ENCODE data around the gene PRKG1.

PRKG1 gene

DNA sequence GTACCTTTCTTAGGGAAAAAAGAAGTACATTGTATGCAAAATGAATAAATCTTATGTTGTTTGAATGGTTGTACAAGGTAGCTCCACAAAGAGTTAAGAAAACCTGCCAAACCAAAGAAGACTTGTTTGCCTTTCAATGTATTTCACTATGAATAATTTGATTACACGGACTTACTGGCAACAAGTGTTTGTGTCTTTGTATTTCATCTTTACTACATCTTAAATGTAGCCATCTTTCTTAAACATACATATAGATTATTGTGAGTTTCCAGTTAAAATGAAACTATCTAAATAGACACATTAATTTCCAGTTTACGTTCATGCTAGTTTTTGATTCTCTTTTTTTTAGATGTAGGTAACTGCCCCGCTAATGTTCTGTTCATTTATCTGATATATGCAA, 2.8 kb downstream of the PRKG1 start:
- DNase-seq, result no peak

DNA sequence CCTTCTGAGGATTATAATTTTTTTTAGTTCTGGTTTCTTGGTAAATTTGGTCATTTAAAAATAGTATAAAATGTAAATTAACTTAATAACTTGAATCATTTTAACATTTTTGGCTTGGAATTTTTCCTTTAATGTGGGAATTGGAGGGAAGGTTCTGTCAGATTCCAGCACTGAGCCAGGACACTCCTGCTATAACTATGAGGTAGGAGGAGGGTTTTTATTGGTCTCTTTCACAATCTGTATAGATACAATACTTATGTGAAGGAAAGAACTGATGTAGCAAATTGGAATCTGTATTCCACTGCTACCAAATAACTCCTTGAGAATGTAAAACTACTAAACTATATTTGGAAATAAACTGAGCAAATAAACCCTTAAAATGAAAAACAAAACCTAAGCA, 3.2 kb downstream of the PRKG1 start:
- DNase-seq, result no peak

DNA sequence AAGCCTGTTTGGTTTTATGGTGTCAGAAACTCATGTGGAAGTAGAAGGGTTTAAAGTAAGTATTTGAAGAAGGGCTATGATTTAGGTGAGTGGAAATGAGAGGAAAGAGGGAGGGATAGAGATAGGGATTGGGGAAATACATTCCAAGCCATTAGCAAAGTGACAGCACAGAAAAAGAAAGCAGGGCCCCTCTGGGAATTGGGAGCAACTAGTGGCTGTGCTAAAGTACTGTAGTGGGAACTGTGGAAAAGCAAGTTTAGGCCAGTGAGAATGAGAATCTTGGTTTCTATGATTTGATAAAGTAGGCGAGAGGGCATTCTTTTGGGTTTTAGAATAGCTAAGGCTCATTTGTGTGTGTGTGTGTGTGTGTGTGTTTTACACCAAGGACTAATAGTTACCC, 5.0 kb downstream of the PRKG1 start:
- DNase-seq, result no peak

DNA sequence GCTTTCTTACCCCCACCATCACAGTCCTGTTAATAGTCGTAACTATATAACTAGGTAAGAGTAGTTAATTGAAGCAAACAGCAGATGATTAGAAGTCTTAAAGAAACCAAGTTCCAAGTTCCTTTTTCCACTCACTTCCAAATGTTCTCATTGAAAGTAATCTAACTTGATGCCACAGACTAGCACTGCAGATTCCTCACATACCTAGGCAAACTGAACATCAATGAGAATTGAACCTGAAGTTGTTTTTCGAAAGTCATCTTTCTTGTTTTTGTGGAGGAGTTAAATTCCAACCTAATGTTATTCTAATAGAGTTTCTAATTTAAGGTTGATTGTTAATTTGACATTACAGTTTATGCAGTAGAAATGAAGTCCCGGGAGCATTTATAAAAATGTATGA, 5.5 kb downstream of the PRKG1 start:
- DNase-seq, result no peak

DNA sequence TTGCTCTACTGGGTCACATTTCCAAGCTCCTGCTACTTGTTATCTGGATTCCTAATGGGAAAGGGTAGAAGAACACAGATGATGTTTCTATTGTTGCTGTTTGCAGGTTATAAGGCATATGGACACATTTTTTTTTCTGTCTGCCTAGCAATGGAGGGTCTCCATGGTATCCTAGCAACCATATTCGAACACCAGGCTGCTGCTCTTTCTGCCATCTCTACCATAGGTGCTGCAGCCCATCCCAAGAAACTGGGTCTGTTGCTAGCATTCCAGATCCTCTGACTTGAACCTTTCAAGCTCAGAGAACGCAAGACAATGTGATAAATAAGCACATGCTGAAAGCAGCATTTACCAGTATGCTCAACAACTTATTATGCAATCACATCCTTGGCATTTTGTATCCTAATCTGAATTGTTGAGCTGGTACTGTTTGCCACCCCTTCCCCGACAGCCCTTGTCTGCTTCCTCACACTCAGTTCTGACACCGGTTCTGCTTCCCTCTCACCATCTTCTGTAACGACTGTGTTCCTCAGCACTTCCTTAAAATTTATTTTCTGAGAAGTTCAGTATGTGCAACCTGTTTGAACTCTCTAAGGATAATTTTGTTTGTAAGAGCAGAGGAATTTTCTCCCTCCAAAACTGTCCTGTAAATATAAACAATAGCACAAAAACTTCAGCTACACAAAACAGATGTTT, 6.2 kb downstream of the PRKG1 start:
- DNase-seq, result no peak

DNA sequence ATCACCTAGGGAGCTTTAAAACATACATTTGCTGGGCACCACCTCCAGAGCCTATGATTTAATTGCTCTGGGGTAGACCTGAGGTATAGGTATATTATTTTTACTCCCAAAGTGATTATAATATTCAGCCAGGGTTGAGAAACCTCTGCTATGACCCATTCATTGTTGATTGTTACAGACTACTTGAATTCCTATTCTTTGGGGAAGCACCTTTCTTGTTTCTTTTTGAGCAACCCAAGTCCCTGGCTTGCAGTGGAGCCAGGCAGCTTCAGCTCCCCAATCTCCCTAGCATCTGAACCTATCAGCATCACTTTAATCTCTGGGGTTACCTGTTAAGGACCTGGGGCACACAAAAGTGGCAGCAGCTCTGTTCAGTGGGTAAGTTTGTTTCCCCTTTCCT, 8.6 kb downstream of the PRKG1 start:
- no peak for DNase-seq

DNA sequence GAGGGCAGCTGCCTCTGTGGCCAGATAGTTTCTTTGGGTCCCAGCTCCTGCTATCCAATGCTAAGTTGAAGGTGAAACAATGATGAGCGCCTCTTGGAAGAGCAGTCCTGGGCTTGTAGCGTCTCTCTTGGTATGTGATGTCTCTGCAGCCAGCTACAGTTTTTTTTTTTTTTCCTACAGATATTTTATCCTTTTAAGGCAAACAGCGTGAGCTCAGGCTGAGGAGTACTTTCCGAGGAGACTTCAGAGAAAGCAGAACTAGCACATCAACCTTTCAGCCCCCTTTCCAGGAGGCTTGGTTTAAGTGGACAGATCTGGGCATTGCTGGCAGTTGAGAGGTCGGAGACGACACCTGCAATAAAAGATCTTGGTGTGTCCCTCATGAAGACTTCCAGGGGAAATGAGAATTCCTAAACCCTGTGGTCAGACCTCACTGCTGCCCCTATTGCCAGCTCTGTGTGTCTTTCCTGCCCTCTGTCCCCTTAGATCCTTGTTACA, 9.1 kb downstream of the PRKG1 start:
- no peak for DNase-seq

DNA sequence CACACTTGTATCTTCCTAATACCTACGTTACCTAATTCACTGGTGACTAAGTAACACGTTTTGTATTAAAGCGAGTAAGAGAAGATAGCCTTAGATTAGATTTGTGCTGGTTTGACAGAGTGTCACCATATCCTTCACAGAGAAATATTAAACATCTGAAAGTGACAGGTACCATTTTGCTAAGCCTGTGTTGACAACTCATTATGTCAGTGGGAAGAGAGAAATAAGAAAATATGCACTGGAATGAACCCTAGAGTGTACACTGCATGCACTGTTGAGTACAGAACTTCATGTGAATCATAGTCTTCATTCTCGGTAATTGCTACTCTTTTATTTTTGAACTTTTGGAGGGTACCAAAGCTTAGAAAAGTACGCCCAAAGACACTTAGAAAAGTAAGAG, 10.9 kb downstream of the PRKG1 start:
- DNase-seq, result no peak

DNA sequence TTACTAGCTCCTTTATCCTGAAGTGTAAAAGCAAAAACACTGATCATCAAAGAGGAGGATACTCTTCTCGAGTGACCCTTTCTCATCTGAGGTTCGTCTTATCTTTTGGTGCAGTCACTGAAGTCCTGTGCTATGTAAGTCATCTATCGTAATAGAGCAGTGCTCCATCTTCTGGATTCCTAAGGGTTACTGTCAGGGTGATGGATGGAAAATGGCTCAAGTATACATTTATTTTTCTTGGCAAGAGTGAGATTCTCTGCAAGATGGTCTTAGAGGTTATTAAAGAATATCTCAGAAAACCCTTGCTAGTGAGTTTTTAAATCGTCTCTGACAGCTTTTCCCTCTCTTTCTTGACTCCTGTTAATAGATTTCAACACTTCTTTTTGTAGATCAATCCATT, 12.4 kb downstream of the PRKG1 start:
- no peak for DNase-seq

DNA sequence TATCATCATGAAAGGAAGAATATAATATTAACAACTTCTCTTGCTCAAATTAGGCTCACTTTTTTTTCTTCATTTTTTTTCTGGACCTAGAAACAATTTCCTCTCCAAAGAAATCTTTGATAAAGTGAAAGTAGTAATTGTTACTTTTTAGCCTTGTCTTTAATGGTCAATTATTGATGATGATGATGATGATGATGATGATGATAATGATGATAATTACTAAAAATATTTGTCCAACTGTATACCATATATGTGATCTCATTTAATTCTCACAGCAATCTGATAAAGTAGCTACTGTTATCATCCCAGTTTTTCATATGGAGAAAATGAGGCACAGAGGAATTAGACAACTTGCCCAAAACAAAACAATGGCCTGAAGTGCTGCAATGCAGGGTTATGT, 12.8 kb downstream of the PRKG1 start:
- DNase-seq, result no peak

DNA sequence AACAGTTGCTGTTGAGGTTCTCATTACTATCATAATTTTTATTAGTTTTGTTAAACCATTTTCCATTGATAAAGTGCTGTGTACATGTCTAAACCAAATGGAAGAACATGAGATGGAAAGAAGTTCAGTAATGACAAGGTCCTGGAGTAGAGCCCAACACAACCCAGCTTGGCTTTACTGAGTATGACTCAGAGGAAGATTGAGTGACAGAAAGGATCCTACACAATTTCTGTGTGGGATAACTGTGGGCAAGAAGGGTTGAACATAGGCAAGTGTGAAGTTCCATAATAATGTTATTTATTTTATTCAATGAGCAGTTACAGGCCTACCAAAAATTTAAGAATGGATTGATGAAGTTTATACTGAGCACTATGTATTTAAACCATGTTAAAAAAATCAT, 15.9 kb downstream of the PRKG1 start:
- DNase-seq, result no peak

DNA sequence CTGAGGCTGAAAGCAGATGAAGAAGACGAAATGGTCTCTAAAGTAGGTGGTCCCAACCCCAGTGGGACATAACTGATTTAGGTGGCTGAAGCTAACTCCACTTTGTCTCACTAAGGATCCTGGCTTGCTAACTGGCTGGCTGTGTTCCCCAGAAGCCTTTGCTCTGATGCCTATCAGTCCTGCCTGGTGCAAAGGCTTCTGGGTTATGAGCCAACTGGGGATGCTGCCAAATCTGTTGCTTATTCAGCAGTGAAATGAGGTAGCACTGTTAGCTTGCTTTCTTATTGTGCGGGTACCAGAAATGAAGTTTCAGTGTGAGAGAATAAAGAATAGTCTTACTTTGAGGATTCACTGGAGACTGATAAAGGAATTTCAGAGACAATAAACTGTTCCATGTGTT, 18.1 kb downstream of the PRKG1 start:
- DNase-seq, result no peak

DNA sequence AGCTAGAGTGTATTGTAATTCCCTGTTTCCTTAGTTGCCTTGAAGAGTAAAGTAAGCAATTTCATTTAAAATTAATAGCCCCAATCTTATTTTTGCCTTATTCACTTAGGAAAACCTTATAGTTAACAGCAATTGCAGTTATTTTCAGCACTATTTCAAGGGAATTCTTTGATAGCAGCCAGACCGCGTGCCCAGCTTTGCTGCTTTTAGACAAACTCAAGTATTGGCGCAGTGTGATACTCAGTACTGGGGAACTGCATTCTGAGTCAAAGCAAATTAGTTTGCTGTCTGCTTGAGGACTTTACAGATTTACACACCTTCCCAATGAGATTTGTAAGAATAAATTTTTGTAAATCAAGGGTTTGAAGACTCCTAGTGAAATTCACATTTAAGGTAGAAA, 21.2 kb downstream of the PRKG1 start:
- no peak for DNase-seq

DNA sequence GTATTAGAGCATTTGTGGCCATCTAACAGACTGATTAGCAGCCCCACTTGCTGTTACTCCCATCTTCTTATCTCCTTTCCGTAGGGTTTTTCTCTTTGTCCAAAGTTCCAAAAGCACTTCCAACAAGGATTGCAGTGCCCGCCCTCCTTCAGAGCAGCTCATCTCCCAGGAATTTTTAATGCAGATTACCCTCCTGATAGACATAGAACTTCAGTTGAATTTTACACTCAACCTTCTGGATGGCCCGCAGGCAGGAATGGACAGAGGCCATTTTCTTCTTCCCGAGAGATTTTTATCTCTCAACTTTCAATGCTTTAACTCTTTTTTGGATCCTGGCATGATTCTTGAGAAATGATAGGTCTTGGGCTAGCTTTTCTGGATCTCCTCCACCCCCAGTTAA, 23.3 kb downstream of the PRKG1 start:
- no peak for DNase-seq

DNA sequence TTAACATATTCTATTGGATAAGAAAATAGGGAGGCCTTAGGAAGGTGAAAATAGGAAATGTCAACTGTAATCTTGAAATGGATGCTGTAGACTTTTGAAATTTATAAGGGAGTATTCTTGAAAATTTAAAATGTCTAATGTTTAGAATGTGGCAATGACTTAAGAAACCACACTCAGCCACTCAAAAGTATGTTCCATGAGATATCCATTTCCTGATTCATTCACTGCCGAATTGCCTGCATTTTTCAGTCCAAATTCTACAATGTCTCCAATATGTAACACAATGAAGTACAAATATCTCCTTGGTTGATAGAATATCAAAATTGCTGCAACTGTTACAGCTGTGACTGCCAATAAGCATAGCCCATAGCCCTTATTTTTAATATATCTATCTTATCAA, 25.9 kb downstream of the PRKG1 start:
- no peak for DNase-seq

DNA sequence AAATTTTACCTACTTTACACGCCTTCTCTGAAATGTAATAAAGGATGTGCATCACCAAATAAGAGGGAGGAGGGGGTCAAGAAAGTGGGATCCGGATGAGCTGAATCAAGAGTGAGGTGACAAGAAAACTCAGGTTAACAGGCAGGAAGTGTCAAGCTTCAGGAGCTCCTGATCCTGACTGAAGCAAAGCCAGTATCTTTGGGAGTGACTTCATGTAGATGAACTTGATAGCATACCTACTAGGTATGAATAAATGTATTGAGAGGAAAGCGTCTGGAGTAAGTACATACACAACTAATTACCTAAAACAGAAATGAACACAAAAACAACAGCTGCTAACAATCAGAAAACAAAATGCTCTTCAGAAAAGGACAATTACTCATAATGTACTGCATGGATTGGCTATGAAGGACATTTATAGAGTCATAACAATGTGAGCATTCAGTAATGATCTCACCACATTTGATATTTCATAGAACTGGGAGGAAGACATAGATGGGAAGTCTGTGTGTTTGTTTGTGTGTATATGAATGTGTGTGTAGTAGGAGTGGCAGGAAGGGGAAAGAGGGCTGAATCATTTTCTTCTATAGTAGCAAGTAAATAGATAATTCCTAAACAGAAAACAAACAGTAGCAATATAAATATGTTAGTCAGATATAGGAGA, 29.4 kb downstream of the PRKG1 start:
- no peak for DNase-seq

DNA sequence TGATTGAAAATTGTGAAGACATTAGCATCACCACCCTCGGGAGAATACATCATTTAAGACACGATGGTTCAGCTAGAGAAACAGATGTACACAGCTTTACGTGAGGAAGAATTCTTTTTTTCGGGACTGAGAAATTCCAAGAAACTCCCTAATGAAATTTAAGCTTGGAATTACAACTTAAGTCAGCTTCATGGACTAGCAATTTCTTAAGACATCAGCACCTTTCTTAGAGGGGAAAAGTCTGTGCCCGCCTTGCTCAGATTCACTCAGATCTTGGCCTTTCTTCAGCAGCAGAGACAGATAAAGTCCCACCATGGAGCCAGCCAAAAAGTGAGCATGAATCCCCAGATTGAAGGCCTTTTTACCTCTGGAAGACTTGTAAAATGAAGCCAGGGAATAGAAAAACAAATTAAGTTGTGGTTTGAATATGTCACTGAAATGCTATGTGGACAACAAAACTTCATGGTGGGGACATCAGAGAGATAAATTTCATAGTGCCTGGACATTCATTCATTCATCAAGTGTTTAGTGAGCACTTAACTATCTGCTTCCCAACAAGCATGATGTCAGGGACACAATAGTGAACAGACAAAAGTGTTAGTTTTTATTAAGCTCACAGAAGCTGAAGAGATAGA, 32.1 kb downstream of the PRKG1 start:
- DNase-seq, result no peak

DNA sequence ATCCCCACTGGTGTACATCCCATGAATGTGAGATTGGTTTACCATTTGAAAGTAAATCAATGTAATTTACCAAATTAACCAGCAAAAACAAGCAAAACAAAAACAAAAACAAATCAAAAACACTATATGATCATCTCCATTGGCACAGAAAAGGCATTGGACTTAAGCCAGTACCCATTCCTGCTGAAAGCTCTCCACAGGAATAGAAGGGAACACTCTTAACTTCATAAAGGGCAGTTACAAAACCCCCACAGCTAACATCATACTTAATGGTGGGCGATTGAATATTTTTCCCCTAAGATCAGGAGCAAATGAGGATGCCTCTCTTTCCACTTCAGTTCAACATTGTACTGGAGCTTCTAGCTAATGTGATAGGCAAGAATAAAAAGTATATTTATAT, 34.1 kb downstream of the PRKG1 start:
- no peak for DNase-seq

DNA sequence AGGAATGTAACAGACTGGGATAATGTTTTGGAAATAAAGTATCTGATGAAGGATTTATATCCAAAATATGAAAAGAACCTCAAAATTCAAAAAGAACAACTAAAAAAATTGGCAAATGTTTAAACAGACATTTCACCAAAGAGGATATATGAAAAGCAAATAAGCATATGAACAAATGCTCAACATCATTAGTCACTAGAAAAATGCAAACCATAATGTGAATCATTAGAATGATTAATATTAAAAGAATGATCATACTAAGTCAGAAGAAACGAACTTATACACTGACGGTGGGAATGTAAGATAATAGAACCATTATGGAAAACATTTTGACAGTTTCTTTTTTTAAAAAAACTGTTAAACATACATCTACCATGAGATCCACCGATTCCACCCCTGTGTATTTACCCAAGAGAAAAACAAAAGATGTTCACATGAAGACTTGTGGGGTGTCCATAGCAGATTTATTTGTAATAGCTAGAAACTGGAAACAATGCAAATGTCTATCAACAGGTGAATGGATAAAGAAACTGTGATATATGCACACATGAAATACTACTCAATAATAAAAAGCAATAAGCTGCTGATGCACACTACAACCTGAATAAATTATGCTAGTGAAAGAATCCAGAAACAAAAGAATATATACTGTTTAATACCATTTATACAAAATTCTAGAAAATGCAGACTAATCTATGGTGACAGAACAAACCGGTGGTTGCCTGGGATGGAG, 35.7 kb downstream of the PRKG1 start:
- DNase-seq, result no peak

DNA sequence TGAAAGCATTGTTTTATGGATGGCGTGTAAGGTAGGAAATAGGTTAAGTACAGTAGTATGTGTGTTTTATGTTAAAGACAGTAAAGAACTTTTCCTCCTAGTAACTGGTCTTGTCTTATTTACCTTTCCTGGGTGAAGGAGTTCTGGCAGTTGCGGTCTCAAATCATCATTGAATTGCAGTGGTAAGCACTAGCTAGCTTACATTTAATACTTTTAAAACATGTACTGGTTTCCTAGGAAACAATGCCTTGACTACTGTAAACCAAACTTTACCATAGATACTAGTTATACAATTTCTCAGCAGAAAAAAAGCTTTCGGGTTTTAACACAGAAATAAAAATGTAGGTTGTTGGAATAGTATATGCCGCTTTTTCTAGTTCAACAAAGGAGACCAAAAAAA, 37.7 kb downstream of the PRKG1 start:
- no peak for DNase-seq

DNA sequence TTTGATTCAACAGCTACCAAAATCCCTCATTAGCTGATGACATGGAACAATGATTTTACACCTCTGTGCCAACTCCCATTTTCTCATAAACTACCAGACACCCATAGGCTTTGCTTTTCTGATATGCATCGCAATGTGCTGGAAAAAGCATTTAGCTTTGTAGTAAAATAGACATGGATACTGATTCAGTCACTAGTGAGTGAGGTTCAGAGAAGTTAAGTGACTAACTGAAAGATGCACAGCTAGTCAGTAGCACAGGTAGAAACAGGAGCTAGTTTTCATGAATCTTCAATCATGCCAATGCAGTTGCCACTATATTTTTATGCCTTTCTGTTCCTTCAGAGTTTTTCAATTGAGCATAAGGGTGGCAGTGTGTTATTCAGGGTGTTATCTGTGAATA, 38.7 kb downstream of the PRKG1 start:
- DNase-seq, result no peak

DNA sequence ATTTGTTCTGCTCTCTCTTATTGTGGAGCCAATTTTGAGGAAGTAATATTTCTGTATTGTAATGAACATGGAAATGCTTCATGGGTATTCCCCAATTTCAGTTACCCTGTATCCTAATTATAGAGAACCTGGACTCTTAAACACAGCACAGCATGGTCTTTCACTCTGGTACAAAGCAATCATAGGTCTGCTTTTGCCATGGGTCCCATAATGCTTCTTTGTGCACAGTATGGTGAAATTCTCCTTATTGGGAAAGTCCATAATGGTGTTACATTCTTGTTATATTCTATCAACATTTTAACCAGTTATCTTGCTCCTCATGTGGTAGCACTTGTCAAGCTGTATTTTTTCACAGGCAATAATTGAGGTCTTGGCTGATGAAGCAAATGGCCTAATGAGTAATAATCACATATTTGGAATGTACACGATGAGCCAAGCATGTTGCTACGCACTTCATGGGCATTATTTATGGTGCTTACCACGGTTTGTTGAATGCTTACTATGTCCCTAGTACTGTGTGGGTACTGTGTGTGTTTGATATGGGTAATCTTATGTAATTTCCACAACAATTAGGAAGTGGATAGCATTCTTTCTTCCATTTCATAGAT, 42.9 kb downstream of the PRKG1 start:
- DNase-seq, result no peak

DNA sequence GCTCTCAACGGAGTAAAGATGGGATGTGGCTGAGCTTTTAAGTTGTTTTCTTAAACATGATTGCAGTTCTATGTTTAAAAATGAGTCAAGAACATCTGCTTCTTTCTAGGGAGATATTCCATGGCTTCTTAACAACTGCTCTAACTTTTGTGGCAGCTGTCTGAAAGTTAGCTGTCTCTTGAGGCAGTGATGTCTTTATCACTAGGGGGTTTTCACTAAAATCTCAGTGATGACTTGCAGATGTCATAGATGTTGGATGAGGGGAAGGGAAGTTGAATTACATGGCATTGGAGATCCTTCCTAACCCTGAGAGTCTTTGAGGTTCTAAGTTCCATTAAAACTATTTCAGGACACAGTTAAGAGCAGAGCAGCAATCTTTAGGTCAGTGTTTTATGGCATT, 43.5 kb downstream of the PRKG1 start:
- no peak for DNase-seq

All from NCI-H2171 (cell line).